AG09319 (cell line): ENCODE data around the gene CACFD1.

Source experiments
- DNase-seq: peaks from one replicate; pipeline ENCODE4 v3.0.0-alpha.2; 2010; ENCODE audit warnings: low read depth; ENCODE audit errors: extremely low read depth
- CTCF ChIP-seq: IDR thresholded peaks from 2 replicates; pipeline ENCODE4 v1.5.1; 2011; ENCODE audit warnings: low read depth, mild to moderate bottlenecking, inconsistent platforms, low read length, moderate library complexity

CACFD1 gene

DNA sequence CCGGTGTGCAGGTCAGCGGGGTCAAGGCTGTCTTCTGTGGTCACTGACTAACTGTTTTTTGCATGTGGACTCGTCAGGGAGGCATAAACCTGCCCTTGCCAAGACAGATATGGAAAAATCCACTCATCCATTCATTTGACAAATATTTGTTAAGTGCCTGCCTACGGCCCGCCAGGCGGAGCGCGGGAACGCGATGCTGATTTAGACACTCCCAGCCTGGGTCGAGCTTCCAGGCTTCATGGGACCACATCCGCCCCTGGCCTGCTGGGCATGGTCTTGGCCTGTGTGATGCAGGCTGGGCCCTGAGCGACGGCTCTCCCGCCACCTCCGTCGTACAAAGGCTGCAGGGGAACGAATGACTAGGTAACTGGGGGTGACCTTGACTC is 46.9 kb downstream of the CACFD1 start:
- peak; percentile 67 for DNase-seq

DNA sequence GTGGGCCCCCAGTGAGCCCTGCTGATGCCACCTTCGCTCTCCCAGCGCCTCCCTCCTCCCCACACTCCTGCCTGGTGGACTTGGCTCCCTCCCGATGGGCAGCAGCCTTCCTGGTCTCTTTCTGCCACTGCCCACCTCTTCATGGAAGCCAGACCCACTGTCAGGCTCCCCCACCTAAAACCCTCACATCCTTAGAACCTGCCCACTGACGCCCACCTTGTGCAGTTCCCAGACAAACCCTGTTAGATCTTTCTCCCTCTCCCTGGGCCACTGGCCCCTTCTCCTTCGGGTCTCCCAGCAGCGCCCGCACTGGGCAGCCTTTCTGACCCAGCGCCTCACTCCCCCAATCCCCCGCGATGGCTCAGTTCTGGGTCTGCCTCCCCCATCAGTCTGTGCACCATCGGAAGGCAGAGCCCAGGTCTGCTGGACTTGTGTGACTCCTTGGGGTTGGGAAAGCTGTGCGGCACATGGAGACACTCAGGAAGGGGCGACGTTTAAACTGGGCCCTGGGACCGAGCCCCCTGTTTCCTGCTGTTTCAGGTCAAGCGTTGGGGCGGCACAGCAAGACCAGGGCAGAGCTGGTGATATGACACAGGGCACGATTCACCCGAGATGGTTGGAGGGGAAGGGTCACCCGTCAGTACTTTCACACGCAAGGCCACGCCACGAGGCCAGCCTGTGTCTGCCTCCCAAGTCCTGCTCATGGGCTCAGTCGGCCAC is 47.6 kb downstream of the CACFD1 start:
- DNase-seq = no peak
- no peak for TF ChIP-seq CTCF

More for the DNA sequence above, 46.9 kb downstream of the CACFD1 start:
- peak; percentile 29 for TF ChIP-seq CTCF

- no peak for TF ChIP-seq CTCF
- no peak for DNase-seq
Observed at GRCh38 chr9:133508046-133508445, 48.3 kb downstream of the CACFD1 start.

DNA sequence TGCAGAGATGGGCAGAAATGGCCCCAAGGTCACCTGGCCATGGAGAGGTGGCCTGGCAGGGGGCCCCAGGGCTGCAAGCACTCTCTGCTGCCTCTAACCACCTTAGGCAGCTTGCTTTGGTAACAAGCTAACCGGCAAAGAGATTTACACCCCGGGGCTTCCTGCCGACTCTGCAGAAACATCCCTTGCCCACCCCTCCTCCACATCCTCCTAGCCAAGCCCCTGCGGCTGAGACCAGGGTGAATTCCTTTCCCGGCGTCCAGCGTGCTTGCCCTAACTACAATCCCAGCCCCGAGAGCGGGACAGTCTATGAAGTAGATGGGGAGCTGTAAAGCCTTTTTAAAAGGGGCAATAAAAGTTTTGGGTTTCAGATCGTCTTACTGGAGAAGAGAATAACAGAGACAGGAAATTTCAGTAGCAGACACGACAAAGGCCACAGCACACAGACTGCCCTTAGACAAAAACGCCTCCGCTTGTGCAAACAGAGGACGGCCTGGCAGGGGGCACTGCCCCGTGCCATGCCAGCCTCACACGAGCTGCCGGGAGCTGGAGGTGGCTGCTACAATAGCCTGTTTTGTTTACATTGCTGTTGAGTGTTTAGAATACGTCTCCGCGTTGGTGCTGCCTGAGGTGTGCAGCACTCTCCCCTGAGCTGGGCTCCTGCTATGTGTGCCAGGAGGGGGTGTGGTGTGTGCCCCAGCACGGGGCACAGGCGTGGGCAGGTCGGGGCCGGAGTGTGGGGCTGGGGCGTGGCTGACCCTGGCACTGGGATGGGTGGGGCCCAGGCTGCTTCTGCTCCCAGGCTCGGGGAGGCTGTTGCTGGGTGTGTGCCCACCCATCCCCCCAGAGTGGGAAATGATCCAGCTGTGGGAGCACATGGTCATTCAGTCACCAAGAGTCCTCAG is 49.7 kb downstream of the CACFD1 start:
- no peak for TF ChIP-seq CTCF
- no peak for DNase-seq

GRCh38 chr9:133510926-133511505 is 51.2 kb downstream of the CACFD1 start:
- no peak for TF ChIP-seq CTCF
- no peak for DNase-seq

GRCh38 chr9:133511607-133512006 is 51.8 kb downstream of the CACFD1 start:
- DNase-seq = no peak
- no peak for TF ChIP-seq CTCF
